ENCODE results near the gene POLN.

Gene POLN

DNA sequence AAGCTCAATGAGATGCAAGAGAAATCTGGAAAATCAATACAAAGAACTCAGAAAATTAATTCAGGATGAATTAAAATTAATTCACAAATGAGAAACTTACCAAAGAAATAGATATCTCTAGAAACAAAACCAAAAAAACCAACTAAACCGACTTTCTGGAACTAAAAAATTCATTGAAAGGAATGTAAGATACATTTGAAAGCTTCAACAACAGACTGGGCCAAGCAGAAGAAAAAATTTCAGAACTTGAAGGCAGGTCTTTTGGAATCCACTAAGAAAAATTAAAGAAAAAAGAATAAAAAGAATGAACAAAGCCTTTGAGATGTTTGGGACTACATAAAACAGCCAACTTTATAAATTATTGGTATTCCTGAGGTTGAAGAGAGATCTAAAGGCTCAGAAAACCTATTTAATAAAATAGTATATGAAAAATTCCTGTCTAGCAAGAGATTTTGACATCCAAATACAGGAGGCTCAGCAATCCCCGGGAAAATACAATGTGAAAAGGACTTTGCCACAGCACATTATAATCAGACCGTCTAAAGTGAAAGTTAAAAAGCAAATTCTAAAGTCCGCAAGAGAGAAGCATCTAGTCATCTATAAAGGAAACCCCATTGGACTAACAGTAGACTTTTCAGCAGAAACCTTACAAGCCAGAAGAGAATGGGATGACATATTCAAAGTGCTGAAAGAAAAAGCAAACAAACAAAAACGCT lies 138.6 kb downstream of the POLN start:
- no peak for DNase-seq

DNA sequence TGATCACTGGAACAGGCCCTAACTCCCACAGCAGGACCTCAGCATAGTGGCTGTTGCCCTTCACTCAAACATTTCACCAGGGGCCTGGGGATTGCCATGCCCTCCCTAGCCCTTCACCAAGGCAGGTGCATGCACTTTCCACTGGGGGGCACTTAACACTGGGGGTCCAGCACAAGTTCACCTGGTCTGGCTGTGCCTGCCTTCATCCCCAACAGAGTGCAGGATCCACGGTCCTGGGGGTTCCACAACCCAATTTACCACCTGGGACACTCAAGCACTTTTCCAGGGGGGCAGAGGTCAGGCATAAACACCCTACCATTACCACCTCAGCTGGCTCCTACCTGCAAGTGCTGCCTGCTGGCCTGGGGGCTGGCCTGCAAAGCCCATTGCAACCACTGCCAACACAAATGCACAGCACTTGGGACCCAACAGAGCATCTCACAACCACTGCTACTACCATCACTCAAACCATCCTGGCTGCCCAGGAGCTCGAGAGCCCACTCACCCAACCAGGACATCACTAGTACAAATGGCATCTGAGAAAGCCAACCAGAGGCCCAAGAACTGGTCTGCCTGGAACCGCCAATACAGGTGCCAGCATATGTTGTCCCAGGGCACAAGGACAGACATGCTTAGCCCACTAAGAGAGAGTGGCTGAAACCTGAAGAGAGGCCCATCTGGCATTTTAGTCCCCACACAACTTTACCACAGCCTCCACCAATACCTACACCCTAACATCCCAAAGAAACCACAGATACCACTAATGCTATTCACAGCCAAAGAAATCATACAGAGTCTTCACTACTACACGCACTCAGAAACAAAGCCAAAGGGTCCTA lies 139.7 kb downstream of the POLN start:
- no peak for DNase-seq

DNA sequence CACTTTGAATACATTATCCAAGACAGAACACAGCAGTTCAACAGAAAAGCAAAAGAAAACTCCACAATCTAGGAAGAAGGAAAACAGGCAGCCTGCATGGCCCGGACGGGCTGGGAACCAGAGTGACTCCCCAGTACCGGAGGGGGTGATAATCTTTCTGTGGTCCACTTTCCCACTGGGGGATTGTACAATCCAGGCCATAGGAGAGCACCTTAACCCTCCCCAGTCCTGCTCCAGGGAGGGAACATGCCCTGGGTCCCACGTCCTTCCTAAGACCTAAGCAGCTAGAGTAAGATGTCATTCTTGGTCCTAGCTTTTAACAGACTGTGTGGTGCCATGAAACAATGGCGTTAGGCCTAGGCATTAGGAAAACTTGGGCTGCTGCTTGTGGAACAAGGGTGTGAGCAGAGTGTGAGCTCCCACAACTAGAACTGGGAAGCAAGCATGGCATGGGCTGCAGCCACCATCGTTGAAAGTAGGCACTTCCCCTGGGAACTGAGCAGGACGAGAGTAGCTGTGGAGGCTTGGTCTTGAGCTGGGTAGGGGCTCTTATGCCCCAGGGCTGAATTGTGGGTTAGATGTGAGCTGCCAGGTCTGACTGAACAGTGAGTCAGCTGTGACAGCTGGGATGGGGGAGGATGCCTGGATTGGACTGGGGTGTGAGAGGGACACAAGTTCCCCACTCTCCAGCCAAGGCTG lies 140.4 kb downstream of the POLN start:
- no peak for DNase-seq

DNA sequence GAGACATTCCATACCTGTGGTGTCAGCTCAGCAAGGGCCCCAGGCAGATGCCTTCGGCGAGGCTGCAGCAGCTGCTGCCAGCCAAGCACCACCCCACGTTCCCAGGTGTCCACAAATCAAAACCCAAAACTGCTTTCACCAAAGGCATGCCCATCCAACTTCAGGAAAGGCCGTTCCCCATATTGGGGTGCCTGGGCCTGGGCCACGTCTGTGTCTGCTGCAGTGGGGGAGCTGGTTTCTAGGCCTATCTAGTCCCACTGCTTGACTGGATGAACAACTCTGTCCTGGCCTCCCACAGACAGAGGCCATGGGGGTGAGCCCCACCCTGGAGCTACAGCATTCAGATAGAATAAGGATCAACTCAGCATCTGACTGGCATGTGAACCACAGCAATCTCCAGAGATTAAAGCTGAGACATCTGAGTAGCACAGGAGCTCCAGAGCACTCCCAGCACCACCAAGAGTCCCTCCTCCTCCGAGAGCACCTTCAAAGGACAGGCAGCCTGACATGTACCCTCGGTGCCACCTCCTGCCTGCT lies 145.8 kb downstream of the POLN start:
- DNase-seq: no peak

DNA sequence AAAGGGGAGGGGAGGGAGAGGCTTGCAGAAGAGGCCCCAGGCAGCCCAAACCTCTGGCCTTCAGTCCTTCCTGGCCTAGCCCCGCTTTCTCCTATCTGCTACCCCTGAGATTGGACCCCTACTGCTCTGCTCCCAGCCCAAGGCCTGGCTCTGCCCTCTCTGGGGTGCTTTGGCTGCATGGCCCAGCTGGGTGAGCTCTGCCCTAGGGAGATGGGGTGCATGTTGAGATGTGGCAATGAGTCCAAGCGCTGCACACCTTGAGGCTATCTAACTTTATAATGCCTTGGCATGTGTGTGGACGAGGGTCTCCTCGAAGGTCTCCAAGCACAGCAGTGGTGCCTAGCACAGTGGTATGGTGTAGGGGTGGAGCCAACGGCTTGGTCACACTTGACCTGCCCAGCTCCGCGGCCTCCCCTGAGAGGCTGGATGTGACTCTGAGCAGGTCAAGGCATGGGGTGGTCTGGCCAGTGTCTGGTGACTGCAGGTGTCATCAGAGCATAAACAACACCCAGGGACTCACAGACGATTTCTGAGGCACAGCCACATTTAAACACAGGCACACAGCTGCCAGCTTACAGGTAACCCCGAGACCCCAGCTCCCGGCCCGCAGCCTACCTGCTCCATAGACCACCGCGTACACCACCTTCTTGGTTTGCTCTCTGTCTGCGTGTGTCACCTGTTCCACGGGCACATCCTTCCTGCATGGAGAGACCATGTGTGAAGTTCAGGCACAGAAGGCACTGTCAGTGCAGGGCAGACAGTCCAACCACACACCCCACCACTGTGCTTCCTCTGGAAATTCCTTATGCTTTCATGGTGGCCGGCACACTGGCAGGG lies 146.5 kb downstream of the POLN start:
- no peak for DNase-seq

DNA sequence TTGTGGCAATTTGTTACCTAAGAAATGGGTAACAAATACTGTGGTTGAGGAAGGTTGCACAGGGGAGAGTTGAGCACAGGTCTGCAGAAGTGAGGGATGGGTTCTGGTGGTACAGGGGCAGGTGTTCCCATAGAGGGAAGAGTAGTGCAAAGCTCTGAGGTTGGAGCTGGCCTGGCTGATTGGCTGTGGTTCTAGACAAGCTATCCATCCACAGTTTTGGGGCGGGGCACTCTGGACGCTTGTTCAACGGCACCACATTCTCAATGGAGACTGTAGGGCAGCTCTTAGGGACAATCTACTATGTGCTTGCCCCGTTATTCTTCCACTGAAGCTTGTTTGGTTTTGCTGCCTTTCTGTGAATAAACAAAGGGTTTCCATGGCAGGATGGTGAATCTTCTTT lies 147.4 kb downstream of the POLN start:
- no peak for DNase-seq

DNA sequence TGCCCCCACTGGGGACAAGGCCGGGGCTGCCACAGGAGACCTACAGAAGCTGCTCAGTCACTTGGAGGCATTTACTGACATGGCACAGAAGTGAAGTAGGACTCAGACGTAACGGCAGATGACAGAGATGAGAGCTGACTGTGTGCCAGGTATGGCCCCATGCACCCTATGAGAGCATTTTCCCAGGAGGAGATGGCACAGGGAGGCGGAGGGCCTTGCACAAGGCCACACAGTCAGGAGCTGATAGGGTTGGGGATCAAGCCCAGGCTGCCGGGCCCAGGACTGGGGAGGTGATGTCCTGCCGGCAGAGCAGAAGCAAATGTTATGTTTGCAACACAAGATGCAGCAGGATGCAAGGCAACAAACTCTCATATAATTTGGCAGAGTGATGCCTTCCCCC lies 148.7 kb downstream of the POLN start:
- no peak for DNase-seq

DNA sequence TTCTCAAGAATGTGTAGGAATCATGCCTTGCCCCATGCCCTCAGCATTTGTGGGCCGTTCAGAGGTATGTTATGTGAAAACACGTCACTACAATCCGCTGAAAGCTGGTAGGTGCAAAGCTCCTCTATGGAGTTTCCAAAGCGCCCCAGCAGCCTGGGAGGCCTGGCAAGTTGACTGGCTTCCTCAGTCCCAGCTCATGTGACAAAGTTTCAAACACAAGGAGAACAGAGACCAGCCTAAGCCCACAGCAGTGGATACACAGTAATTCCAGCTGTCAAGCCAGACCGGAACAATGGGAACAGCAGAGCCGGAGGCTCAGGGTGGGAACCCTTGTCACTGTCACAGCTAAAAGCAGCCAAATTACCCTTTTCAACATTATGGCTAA lies 149.3 kb downstream of the POLN start:
- no peak for DNase-seq

DNA sequence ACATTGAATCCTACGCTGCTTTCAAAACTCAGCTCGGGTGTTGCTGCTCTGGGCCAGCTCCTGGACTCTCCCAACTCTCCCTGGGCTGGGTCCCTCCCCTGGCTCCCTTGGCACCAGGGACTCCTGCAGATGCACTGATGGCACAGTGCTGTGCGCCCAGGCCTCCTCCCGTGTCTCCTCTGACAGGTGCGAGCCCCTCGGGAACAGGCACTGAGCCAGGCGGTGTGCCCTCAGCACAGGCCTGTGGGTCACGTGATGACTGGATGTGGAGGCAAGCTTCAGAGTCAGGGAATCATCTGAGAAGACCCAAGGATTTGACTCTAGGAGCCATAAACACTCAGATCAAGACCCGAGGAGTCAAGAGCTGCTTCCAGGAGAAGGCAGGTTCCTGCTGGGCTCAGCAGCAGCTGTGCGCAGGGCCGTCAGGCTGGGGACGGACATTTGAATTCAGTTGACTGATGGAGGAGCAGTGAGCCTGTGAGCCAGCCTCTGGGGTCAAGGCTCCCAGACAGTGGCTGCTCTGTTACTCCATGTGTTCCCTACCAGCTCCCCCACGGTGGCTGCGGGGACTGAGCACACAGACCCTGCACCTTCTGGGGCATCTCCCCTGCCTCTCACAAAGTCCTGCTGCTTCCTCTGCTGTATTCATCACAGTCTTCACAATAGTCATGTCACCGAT lies 149.8 kb downstream of the POLN start:
- no peak for DNase-seq

DNA sequence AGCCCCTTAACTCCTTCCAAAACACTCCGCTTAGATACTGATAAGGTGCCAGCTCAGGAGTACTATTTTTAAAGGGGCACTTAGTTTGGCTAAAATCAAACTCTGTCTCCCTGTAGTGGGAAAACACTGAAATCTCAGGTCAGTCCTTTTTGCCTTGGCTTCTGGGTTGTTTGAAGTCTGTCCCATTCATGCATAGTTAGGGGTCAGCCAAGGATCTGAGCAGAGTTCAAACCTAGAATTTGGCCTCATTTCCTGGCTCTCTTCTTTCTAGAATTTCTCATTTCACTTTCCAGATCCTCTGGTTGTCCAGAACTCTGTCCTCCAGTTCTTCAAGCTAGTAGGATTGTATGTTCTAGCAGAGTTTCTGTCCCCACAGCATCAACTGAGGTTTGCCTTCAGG lies 151.3 kb downstream of the POLN start:
- DNase-seq: no peak

DNA sequence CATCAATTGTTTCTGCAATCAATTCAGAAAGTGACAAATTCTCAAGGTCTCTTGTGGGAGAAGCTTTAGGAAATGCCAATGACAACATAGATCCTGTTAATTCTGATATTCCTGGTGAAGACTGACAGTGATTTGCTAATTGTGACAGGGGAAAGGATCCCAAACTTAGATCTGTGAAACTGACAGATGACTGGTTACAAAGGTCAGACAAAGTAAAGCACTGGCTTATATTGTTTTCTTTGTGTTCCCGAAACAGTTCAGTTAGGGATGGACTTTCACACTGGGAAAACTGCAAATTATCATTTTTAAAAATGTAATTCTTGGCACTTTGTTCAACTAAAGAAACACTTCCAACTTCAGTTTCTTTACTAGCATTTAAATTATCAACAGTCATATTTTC lies 152.7 kb downstream of the POLN start:
- no peak for DNase-seq

DNA sequence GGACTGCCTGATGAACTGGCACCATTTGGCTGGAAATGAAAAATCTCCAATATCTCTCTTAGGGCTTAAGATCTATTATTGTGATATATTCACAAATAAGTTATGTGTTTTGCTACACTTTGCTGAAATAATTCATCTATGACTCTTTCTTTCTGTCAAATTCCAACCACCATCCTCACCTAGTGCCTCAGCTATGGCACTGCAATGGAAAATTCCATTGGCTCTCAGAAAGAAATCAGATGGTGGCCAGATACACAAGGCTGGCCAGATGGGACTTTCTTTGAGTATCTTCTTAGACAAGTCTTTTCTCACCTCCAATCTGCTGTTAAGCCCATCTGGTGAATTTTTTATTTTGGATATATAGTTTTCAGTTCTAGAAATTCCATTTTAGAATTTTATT lies 154.8 kb downstream of the POLN start:
- no peak for DNase-seq

DNA sequence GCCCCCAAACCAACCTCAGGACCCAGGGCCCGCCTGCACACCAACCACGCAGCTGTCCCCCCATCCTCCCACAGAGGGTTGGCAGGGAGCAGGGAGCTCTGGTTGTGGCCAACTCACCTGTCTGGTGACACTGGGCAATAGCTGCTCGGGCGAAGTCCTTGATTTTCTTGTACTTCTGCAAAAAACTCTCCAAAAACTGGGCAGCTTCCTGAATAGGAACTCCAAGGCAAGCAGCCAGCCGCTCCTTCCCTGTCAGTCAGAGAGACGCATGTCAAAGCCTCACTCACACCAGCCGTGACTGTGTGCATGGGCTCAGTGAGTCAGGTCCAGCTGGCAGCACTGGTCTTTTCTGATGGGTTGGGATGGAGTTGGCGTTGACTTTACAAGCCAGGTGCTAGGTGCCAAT lies 156.4 kb downstream of the POLN start:
- DNase-seq: no peak

DNA sequence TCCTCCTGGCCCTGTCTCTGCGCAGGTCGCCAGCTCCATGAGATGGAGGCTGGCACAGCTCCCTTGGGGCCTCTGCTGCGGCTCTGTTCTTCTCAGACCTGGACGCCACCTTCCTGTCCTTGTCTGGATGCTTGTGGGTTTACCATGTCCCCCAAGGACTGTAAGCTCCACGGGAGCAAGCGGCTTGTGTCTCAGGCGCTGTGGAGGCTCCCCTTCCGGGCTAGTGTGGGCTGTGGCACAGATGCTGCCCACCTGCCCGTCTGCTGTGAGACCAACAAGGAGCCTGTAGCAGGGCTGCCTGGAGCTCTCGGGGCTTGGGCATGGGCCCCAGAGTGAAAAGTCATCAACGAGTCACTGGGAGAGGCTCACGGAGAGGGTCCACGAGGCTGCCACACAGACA lies 157.6 kb downstream of the POLN start:
- DNase-seq: no peak

DNA sequence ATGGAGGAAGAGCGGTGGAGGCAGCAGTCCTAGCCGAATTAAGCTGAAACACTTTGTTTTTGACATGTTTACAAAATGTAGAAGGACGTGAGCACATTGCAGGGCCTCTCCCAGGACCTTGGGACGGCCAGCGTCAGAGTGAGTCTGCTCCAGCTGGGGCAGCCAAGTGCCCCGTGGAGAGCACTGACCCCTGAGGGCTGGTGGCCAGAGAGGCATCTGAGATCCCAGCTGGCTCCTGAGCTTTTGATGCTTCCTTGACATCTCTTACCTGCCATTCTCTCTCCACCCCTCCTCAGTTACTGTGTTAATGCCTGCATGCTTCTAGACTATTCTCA lies 158.1 kb downstream of the POLN start:
- no peak for DNase-seq

DNA sequence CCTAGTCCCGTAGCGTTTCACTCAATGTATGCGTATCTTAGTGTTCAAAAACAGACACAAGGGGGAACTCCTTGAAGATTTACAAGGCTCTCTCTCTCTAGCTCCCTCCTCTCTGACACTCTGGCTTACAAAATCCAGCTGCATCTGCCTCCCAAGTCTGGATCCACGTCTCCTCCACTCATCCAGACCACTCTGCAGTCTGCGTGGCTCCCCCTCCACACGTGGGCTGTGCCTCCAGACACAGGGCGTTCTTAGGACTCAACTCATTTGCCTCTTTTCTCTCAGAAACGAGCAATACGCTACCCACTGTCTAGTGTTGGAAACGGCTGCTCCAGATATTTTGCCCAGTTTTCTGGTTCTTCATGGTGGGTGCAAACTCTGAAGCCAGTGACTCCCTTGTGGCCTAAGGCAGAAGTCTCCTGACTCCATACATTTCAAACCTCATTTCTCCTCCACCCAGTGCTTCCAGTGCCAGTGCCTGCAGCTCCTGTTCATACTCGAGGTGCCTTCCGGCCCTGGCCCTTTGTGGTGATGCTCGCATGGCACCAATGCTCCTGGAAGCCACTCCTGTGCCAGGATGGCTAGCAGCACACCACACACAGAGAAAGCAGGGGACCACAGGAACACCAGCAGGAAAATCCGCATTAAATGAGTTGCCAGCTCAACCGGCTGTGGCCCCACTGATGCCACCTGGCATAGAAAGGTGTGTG lies 158.7 kb downstream of the POLN start:
- no peak for DNase-seq

DNA sequence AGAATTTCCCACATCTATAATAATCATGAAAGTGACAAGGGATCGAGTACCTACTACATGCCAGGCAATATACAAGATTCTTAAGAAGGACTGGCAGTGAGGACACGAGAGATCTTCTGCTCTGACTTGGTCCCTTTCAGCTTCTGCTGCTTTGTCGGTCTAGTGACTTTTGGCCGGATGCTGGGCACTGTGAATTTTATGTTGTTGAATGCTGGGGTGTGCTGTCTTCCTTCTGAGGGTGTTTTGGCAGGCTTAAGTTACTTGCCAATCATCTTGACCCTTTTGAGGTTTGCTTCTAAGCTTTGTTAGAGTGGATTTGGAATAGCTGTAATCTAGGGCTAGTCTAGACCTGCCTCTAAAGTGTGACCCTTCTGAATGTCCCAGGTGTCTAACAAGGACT lies 159.3 kb downstream of the POLN start:
- no peak for DNase-seq

DNA sequence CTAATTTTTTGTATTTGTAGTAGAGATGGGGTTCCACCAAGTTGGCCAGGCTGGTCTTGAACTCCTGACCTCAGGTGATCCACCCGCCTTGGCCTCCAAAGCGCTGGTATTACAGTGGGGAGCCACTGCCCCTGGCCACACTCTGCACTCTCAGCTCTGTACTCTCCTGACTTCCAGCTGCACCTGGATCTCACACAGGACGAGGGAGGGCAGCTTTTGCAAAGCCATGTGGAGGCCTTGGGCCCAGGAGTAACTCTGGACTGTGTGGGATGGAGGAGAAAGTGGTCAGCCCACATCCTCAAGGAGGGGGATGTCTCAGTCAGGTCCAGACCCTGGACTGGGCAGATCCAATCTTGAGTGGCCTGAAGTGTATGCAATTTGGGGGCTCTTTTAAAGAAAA lies 159.8 kb downstream of the POLN start:
- no peak for DNase-seq

DNA sequence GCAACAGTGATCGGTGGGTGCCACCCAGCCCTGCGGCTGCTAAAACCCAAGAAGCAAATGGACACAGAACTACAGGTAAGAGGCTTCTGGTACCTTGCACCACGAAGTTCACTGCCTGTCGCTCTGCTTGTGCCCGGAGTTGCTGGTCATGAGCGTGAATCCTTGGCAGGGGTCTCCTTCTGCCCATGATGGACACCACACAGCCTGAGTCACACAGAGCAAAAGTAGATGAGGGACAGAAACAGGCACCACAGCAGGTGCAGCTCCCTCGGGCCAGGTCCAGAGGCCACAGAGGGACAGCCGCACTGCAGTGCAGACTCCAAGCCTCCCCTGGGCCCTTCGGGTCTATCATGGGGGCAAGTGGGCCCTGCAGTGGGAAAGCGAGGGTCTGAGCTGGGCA lies 160.4 kb downstream of the POLN start:
- DNase-seq: no peak

DNA sequence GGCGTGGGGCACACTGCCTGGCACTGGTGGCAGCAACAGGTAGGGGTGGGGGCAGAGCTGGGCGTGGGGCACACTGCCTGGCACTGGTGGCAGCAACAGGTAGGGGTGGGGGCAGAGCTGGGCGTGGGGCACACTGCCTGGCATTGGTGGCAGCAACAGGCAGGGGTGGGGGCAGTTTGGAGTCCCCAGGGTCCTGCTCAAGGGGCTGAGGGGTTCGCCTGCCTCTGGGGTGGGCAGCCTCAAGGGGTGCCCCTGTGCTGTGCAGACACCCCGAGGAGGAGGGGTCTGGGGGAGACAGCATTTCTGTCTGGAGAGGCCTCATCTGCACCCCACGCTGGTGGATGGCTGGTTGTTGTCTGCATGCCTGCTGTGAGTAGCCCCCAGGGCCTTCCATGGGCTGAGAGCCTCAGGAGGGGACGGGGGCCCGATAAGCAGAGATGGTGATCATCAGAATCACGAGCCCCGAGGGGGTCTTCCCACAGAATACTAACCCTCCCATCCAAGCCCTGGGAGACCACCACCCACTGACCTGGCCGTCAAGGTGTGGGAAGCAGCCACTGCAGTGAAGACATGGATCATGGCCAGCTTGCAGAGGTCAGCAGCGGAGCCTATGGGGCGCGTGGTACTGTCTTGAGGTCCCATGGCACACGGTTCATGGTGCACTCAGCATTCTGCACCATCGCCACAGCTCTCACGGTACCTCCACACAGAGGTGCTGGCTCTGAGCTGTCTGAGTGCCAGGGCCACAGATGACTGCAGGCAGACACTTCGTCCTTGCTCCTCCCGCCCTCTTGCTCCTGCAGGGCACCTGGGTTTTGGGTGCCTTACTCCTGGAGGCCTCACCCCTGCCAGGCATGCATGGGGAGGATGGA lies 161.3 kb downstream of the POLN start:
- DNase-seq: no peak

DNA sequence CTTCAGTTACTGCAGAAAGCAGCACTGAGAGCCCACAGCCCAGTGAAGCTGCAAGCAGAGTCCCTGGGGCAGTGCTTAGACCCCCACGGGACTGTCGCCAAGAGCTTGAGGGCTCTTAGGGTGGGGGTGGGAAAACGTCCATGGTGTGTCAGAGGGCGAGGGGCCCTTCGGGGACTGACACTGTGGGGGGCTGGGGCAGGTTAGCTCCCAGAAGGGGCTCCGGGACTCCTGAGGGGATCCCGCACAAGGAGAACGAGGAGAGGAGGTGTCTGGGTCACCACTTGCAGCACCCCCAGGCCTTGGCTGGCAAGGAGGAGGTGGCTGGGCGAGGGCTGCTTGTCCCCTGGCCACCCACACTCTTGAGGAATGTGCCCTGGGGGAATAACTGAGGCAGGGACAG lies 162.0 kb downstream of the POLN start:
- no peak for DNase-seq

Measured in left hindlimb (tissue), 1 donor.